ENCODE data around the gene SLC26A8. TPM values are rescaled to one million over a fixed set of nuclear protein-coding genes. Genes with fewer than 3 reads are reported as not detected.
A peak's percentile ranks its signal among the peaks of the same experiment; 100 is the strongest.

The SLC26A8 gene
- total and polyA plus RNA-seq, 2 of the 13 experiments (the other 11 are each of a cell fraction or from before 2014, with no cell fraction given), result 0.46 TPM; not detected in 1

DNA sequence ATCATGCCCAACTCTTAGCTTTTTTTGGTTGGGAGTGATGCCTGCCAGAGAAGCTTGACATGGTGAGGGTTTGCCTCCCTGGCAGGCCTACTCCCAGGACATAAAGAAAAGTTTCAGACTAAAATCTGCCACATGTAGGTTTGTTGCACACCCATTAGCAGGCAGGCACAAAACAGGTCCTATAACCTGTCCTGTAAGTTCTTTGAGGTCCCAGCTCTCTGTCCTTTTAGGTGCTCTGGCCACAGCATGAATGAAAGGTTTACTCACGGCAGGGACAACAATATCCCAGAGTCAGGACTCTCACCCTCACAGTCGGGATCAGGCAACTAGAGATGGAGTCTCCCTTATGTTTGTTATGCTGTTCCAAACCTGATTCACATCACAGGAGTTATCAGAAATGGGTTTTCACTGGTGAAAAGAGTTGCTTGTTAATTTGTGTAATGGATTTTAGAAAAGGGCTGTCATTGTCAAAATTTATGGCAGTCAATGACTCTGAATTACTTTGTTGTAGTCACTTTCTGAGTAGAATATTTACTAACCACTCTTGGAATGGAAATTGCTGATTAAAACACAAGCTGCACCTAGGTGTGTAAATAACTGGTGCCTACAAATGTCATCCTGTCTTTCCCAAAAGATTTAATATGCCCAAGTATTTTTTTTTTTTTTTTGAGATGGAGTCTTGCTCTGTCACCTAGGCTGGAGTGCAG is 97.8 kb downstream of the SLC26A8 start:
- intact Hi-C loops (cut with micrococcal nuclease; ENCODE audit: unreplicated experiment), result no loop called here
- no peaks in the 10 kb centered on the region for H3K36me3 ChIP-seq (replicated peaks in 1 of 2; ENCODE audit: control insufficient read depth in 1 of 2, insufficient read depth in 2 of 2, low read length in 2 of 2)
- BruUV-seq (replicated peaks), result no TSS peak
- H3K27me3 ChIP-seq (ENCODE audit: control insufficient read depth in 1 of 2, insufficient read depth in 2 of 2, low read length in 2 of 2), result no peaks in the 10 kb centered on the region
- no peaks in the 10 kb centered on the region for H3K79me2 ChIP-seq (ENCODE audit: insufficient read depth, low read length)
- no peak overlapping the region for H3K4me3 ChIP-seq (replicated peaks in 1 of 3; ENCODE audit: insufficient read depth in 1 of 3, low read depth in 2 of 3, low read length in 3 of 3)
- H3K9ac ChIP-seq (ENCODE audit: insufficient read depth, low read depth, low read length), result no peak overlapping the region
- POLR2A ChIA-PET, result no interaction called here
- CTCF ChIA-PET (ENCODE audit: low intra/inter-chr PET ratio, low total read pairs), result no interaction called here
- no peak overlapping the region for H2AFZ ChIP-seq (ENCODE audit: low read length)
- H3K27ac ChIP-seq (ENCODE audit: extremely low read length, insufficient read depth, low read length), result no peak overlapping the region
- no peaks in the 10 kb centered on the region for H3K9me3 ChIP-seq (ENCODE audit: low read length)
- 58% methylated on average over 2 of the region's 2 CpGs for WGBS (ENCODE audit: low lambda C conversion rate)
- peak; percentile 12 for FAIRE-seq
- in situ Hi-C loops (cut with HindIII; ENCODE audit: extremely low pct_ligation_motif_present, low pct_unique_long_range_greater_than_20kb), result no loop called here
- no peaks in the 10 kb centered on the region for H4K20me1 ChIP-seq (ENCODE audit: insufficient read depth, low read length)
- ATAC-seq, result no peak
- H3K4me1 ChIP-seq (ENCODE audit: insufficient read depth, low read length), result peaks cover 24% of the 10 kb centered on the region
- no peak overlapping the region for H3K4me2 ChIP-seq (ENCODE audit: low read depth, low read length)
- TF ChIP-seq ZNF790 (CRISPR knock-in tag; IDR thresholded peaks at IDR 0.05; ENCODE audit: borderline replicate concordance) (no peak), TSC22D2 (CRISPR knock-in tag; IDR thresholded peaks at IDR 0.05; ENCODE audit: borderline replicate concordance) (no peak), RXRA (CRISPR knock-in tag; IDR thresholded peaks at IDR 0.05) (no peak), ZBTB38 (CRISPR knock-in tag; IDR thresholded peaks at IDR 0.05) (no peak), TCF12 (IDR thresholded peaks at IDR 0.05) (no peak), TCF12 (CRISPR knock-in tag; IDR thresholded peaks at IDR 0.05) (no peak), ZFAT (CRISPR knock-in tag; conservative IDR thresholded peaks at IDR 0.05) (no peak), ZFP36 (IDR thresholded peaks at IDR 0.05; ENCODE audit: borderline replicate concordance, low read depth, low read length, partially characterized antibody) (no peak), FOXC1 (CRISPR knock-in tag; IDR thresholded peaks at IDR 0.05; ENCODE audit: borderline replicate concordance) (no peak), GABPB1 (CRISPR knock-in tag; IDR thresholded peaks at IDR 0.05) (no peak), ZNF891 (CRISPR knock-in tag; IDR thresholded peaks at IDR 0.05) (no peak), SNAPC4 (CRISPR knock-in tag; IDR thresholded peaks at IDR 0.05) (no peak), ARNT2 (CRISPR knock-in tag; IDR thresholded peaks at IDR 0.05; ENCODE audit: low read depth) (no peak), PTBP1 (IDR thresholded peaks at IDR 0.05; ENCODE audit: low read depth, low read length, poor library complexity, severe bottlenecking) (no peak), ZNF160 (CRISPR knock-in tag; IDR thresholded peaks at IDR 0.05) (no peak)
- DNase-seq (ENCODE audit: low spot score), result no peak
